B cell (primary cell): Measurements from ENCODE around the gene DLGAP4.

Experiments used
- CTCF ChIP-seq: fragments of 200-600 bp; IDR thresholded peaks from one replicate; pipeline ENCODE4 v1.8.0; 2022; ENCODE audit warnings: antibody characterized with exemption, mild to moderate bottlenecking
- EZH2 ChIP-seq: IDR thresholded peaks from 2 replicates; pipeline ENCODE4 v1.6.1; 2012; ENCODE audit warnings: borderline replicate concordance, low read depth, mild to moderate bottlenecking, moderate library complexity, low read length; ENCODE audit not compliant: insufficient read depth, poor library complexity, severe bottlenecking

DNA sequence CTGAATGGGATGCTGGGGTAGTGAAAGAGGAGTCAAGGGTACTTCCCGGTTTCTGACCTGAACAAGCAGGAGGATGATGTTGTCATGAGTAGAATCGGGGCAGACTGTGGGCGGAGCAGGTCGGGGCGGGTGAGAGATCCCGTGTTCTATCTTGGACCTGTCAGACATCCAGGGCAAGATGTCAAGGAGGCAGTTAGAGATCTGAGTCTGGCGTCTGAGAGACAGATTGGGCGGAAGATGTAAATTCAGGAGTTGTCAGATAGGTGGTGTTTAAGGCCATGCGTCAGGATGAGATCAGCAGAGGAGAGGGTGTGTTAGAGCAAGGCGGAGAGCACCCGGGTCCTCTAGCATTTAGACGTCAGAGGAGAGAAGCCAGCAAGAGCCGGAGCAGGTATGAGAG is 115.5 kb downstream of the DLGAP4 start:
- TF ChIP-seq CTCF = no peak
- TF ChIP-seq EZH2 = no peak
